Measurements from ENCODE around the gene ADCY5. TPM values are rescaled to one million over a fixed set of nuclear protein-coding genes. Genes with fewer than 3 reads are reported as not detected.

ADCY5 gene
- total and polyA plus RNA-seq, 2 donors (not counting 1 experiment from before 2014, with no cell fraction given): not detected

DNA sequence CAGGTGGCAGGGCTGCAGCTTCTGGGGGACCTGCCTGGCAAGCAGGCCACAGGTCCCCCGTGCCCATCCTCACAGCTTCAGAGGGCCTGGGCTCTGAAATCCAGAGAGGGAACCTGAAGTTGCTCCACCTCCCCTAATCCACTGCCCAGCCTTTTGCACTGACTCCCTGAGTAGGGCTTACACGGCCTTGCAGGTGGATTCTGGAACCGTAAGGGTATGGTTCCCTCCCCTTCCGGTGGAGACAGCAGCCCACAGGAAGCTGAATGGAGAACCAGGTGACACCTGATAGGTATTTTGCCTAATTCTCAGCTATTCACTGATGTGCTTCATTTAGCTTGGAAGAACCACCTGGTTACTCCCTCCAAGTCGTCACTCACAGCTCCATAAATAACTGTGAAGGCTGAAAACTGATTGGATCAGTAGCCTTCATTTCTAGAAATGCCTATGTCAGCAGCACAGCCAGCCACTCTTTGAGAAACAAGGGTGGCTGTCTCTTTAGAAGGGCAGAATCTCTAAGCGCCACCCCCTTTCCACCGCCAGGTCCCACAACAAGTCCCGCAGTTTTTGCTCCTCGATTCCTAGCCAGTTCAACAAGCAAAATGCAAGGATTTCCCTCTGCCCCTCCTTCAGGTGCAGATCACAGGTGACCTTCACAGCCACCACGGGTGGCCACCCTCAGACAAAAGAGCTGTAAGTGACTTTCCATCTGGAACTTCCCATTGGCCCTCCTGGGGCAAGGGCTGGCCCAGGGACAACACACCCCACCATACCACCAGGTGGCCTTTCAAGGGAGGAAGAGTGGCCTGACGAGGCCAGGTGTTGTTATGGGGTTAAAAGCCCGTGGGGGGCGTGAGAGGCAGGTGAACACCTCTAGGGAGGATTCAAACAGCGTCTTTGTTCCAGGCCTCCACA lies 134.3 kb downstream of the ADCY5 start:
- Mint-ChIP-seq H3K9me3 (ENCODE audit: insufficient read depth) (no peaks in the 10 kb centered on the region), H3K27me3 (peaks cover 30% of the 10 kb centered on the region), H3K4me3 (no peak overlapping the region), H3K27ac (no peak overlapping the region), H3K4me1 (no peaks in the 10 kb centered on the region)
- ATAC-seq (ENCODE audit: low read depth) (no peak), DNase-seq (no peak)
- Histone ChIP-seq H3K4me1 (ENCODE audit: control insufficient read depth in 2 of 2, insufficient read depth in 2 of 2, low read length in 2 of 2) (no peaks in the 10 kb centered on the region), H3K4me3 (ENCODE audit: control extremely low read depth in 1 of 5, extremely low read depth in 1 of 5, insufficient read depth in 1 of 5, low read depth in 2 of 5, low read length in 4 of 5) (no peak overlapping the region), H3K4me2 (replicated peaks; ENCODE audit: low read depth, low read length, poor library complexity, severe bottlenecking) (no peak overlapping the region), H2AFZ (ENCODE audit: insufficient read depth, low read depth, low read length, poor library complexity, severe bottlenecking) (no peak overlapping the region), H3K27ac (ENCODE audit: low read length in 2 of 2) (no peak overlapping the region), H4K20me1 (ENCODE audit: control insufficient read depth, insufficient read depth, low read length, poor library complexity, severe bottlenecking) (no peaks in the 10 kb centered on the region), H3K9me3 (ENCODE audit: control extremely low read depth in 1 of 3, control insufficient read depth in 2 of 3, insufficient read depth in 1 of 3, low read length in 2 of 3) (peaks cover 0 to 5% (median 0%) of the 10 kb centered on the region in 3 donors), H3K36me3 (replicated peaks in 1 of 2; ENCODE audit: control extremely low read depth in 1 of 2, control insufficient read depth in 1 of 2, extremely low read depth in 1 of 2, insufficient read depth in 2 of 2, low read length in 1 of 2) (no peaks in the 10 kb centered on the region), H3K27me3 (replicated peaks in 1 of 4; ENCODE audit: control extremely low read depth in 1 of 4, control insufficient read depth in 3 of 4, insufficient read depth in 4 of 4, low read length in 3 of 4) (peaks cover 0 to 4% (median 0%) of the 10 kb centered on the region in 4 experiments), H3K79me2 (ENCODE audit: control insufficient read depth, insufficient read depth, low read length) (no peaks in the 10 kb centered on the region), H3K9ac (ENCODE audit: low read length) (no peak overlapping the region)
- intact Hi-C loops (cut with micrococcal nuclease): no loop called here
- CTCF ChIA-PET: interaction anchor here (1.3 kb wide), 1 partner anchor 15 kb away, joined by 5 read pairs; no protein-coding TSS in a partner anchor
- WGBS (ENCODE audit: insufficient coverage): 44% methylated on average over 13 of the region's 14 CpGs
- POLR2A ChIA-PET: no interaction called here
- TF ChIP-seq, protein P1, sequence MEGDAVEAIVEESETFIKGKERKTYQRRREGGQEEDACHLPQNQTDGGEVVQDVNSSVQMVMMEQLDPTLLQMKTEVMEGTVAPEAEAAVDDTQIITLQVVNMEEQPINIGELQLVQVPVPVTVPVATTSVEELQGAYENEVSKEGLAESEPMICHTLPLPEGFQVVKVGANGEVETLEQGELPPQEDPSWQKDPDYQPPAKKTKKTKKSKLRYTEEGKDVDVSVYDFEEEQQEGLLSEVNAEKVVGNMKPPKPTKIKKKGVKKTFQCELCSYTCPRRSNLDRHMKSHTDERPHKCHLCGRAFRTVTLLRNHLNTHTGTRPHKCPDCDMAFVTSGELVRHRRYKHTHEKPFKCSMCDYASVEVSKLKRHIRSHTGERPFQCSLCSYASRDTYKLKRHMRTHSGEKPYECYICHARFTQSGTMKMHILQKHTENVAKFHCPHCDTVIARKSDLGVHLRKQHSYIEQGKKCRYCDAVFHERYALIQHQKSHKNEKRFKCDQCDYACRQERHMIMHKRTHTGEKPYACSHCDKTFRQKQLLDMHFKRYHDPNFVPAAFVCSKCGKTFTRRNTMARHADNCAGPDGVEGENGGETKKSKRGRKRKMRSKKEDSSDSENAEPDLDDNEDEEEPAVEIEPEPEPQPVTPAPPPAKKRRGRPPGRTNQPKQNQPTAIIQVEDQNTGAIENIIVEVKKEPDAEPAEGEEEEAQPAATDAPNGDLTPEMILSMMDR (IDR thresholded peaks at IDR 0.05): no peak
- no peak for TF ChIP-seq EZH2 (IDR thresholded peaks at IDR 0.05; ENCODE audit: borderline replicate concordance, insufficient read depth, low read depth, low read length, poor library complexity, severe bottlenecking)

DNA sequence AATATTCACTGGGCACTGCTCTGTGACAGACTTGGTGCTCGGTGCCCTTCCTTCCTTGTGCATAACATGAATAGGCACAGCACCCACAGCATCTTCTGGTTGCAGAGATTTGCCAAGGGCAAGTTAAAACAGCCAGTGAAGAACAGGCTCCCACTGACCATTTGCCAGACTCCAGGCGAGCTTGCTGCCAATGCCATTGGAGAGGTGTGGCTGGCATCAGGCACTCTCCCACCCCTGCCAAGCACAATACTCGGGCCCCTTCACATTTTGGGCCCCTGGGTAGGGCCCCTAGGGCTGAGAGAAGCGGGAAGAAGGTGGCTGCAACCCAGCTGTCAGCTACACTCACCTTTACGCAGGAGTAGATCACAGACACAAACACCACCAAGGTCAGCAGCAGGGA lies 135.0 kb downstream of the ADCY5 start:
- H3K79me2 ChIP-seq (ENCODE audit: control insufficient read depth, insufficient read depth, low read length): no peaks in the 10 kb centered on the region
- no peak overlapping the region for H3K27ac ChIP-seq (ENCODE audit: low read length in 2 of 2)
- ChIA-PET CTCF (interaction anchor here (1.3 kb wide), 1 partner anchor 15 kb away, joined by 5 read pairs; no protein-coding TSS in a partner anchor), POLR2A (no interaction called here)
- ATAC-seq (ENCODE audit: low read depth) (no peak), DNase-seq (no peak)
- H3K4me3 ChIP-seq (ENCODE audit: control extremely low read depth in 1 of 5, extremely low read depth in 1 of 5, insufficient read depth in 1 of 5, low read depth in 2 of 5, low read length in 4 of 5): no peak overlapping the region
- H3K27me3 Mint-ChIP-seq: peaks cover 30% of the 10 kb centered on the region
- H3K9me3 Mint-ChIP-seq (ENCODE audit: insufficient read depth): no peaks in the 10 kb centered on the region
- no peak overlapping the region for H3K27ac Mint-ChIP-seq
- H3K4me1 Mint-ChIP-seq: no peaks in the 10 kb centered on the region
- WGBS (ENCODE audit: insufficient coverage): 91% methylated on average over 2 of the region's 5 CpGs
- H4K20me1 ChIP-seq (ENCODE audit: control insufficient read depth, insufficient read depth, low read length, poor library complexity, severe bottlenecking): no peaks in the 10 kb centered on the region
- no peak overlapping the region for H3K4me2 ChIP-seq (replicated peaks; ENCODE audit: low read depth, low read length, poor library complexity, severe bottlenecking)
- no peak overlapping the region for H3K4me3 Mint-ChIP-seq
- no peak for TF ChIP-seq EZH2 (IDR thresholded peaks at IDR 0.05; ENCODE audit: borderline replicate concordance, insufficient read depth, low read depth, low read length, poor library complexity, severe bottlenecking)
- TF ChIP-seq, protein P1 (IDR thresholded peaks at IDR 0.05): no peak
- intact Hi-C loops (cut with micrococcal nuclease): no loop called here
- no peaks in the 10 kb centered on the region for H3K4me1 ChIP-seq (ENCODE audit: control insufficient read depth in 2 of 2, insufficient read depth in 2 of 2, low read length in 2 of 2)
- H3K27me3 ChIP-seq (replicated peaks in 1 of 4; ENCODE audit: control extremely low read depth in 1 of 4, control insufficient read depth in 3 of 4, insufficient read depth in 4 of 4, low read length in 3 of 4): peaks cover 0 to 4% (median 0%) of the 10 kb centered on the region in 4 experiments
- no peaks in the 10 kb centered on the region for H3K36me3 ChIP-seq (replicated peaks in 1 of 2; ENCODE audit: control extremely low read depth in 1 of 2, control insufficient read depth in 1 of 2, extremely low read depth in 1 of 2, insufficient read depth in 2 of 2, low read length in 1 of 2)
- H3K9ac ChIP-seq (ENCODE audit: low read length): no peak overlapping the region
- no peak overlapping the region for H2AFZ ChIP-seq (ENCODE audit: insufficient read depth, low read depth, low read length, poor library complexity, severe bottlenecking)
- peaks cover 0 to 5% (median 0%) of the 10 kb centered on the region in 3 donors for H3K9me3 ChIP-seq (ENCODE audit: control extremely low read depth in 1 of 3, control insufficient read depth in 2 of 3, insufficient read depth in 1 of 3, low read length in 2 of 3)
